SJCRH30 (cell line): ENCODE data around the gene MAPK14. TPM values are rescaled to one million over a fixed set of nuclear protein-coding genes. Genes with fewer than 3 reads are reported as not detected.
A peak's percentile ranks its signal among the peaks of the same experiment; 100 is the strongest.

ENCODE experiments used
- DNase-seq, 2 experiments: peaks; one replicate each; pipeline ENCODE4 v3.0.0-alpha.2; 2015 to 2020
- H3K27ac ChIP-seq: fragments of 250-450 bp; sonication (Bioruptor Pico); 2 replicates; pipeline ENCODE4 v1.5.1; 2020; ENCODE audit warnings: mild to moderate bottlenecking, moderate library complexity
- H3K27me3 ChIP-seq: fragments of 250-450 bp; sonication (Bioruptor Pico); 2 replicates; pipeline ENCODE4 v1.5.1; 2020; ENCODE audit warnings: mild to moderate bottlenecking, moderate library complexity
- H3K36me3 ChIP-seq: fragments of 250-450 bp; sonication (Bioruptor Pico); 2 replicates; pipeline ENCODE4 v1.5.1; 2020; ENCODE audit warnings: mild to moderate bottlenecking, moderate library complexity
- H3K4me1 ChIP-seq: fragments of 250-450 bp; sonication (Bioruptor Pico); 2 replicates; pipeline ENCODE4 v1.5.1; 2020; ENCODE audit warnings: mild to moderate bottlenecking, moderate library complexity
- H3K4me3 ChIP-seq: fragments of 250-450 bp; sonication (Bioruptor Pico); 2 replicates; pipeline ENCODE4 v1.5.1; 2020; ENCODE audit warnings: mild to moderate bottlenecking, moderate library complexity
- H3K9me3 ChIP-seq: fragments of 250-450 bp; sonication (Bioruptor Pico); replicated peaks from 2 replicates; pipeline ENCODE4 v1.5.1; 2020; ENCODE audit warnings: mild to moderate bottlenecking, moderate library complexity
- total RNA-seq: library from RNA; depleted of rRNA; stranded (reverse); fragments of >200 nt; shearing (Covaris generic); gene quantifications from 2 replicates; pipeline ENCODE4 v1.2.3, GENCODE V29; 2014

MAPK14 gene
- total RNA-seq, 1 experiment from 2014 or later = 43.8 TPM

DNA sequence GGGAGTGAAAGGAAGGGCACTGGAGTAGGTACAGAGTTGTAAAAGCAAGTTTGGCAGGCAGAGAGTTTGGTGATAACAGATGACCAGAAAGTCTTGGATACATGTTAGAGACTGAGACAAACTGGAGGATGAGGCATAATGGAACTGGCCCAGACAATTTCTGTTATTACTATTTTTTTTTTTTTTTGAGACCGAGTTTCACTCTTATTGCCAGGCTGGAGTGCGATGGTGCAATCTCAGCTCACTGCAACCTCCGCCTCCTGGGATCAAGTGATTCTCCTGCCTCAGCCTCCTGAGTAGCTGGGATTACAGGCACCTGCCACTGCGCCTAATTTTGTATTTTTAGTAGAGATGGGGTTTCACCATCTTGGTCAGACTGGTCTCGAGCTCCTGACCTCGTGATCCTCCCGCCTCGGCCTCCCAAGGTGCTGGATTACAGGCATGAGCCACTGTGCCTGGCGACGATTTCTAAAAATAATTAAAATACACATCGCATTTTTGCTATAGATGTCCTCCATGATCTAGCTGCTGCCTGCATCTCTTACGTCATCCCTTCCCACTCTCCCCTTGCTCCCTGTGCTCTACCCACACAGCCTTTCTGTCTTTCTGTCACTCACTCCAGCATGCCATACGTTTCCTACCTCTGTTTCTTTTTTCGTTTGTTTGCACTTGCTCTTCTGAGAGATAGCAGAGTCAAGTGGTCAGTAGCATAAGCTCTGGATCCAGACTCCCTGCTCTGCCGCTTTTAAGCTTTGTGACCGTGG is 23.5 kb downstream of the MAPK14 start:
- peaks cover 4% of the 10 kb centered on the region; the same call in 1 of the 2 replicates for H3K4me1 ChIP-seq
- DNase-seq = peak in 1 of 2 experiments; percentile 10
- no peak overlapping the region for H3K4me3 ChIP-seq
- H3K27ac ChIP-seq = no peak overlapping the region
- H3K9me3 ChIP-seq = no peaks in the 10 kb centered on the region
- H3K36me3 ChIP-seq = peaks cover 14% of the 10 kb centered on the region
- no peaks in the 10 kb centered on the region for H3K27me3 ChIP-seq

DNA sequence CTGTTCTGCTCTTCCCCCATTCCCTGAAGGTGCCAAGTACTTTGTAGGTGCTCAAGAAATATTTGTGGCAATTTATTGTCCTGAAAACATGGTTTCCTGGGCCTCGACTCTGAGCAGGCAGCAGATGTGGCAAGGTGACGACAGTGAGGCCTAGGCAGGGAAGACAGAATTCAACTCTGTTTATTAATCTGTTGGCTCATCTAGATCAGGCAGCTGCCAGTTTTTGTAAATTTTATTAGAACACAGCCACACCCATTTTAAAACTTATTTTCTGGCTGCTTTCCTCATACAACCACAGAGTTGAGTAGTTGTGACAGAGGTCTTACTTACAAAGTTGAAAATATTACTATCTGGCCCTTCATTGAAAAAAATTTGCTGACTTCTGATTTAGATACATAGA is 24.5 kb downstream of the MAPK14 start:
- H3K27ac ChIP-seq = no peak overlapping the region
- peaks cover 14% of the 10 kb centered on the region for H3K36me3 ChIP-seq
- no peaks in the 10 kb centered on the region for H3K9me3 ChIP-seq
- no peak overlapping the region for H3K4me3 ChIP-seq
- DNase-seq = no peak
- H3K27me3 ChIP-seq = no peaks in the 10 kb centered on the region
- peaks cover 4% of the 10 kb centered on the region; the same call in 1 of the 2 replicates for H3K4me1 ChIP-seq

DNA sequence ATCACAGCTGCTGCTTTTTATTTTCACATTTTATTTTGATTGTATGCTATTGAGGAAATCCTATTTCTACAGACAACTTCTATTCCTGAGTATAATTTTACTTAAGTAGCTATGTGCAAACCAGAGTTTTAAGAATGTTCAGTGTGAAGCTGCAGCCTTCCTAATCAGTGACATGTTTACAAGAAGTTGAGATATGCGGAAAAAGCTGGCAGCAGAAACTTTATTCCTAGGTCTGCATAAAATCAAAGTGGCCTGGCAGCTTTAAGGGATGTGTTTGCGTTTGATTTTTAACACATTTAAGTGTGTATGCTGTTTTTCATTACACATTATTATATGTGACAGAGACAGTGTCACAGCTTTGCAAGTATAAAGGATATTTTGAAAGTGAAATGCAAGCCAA is 26.3 kb downstream of the MAPK14 start:
- H3K9me3 ChIP-seq = no peaks in the 10 kb centered on the region
- no peak overlapping the region for H3K4me3 ChIP-seq
- H3K27ac ChIP-seq = no peak overlapping the region
- H3K27me3 ChIP-seq = no peaks in the 10 kb centered on the region
- no peak for DNase-seq
- H3K4me1 ChIP-seq = peaks cover 4% of the 10 kb centered on the region; the same call in 1 of the 2 replicates
- H3K36me3 ChIP-seq = peaks cover 16% of the 10 kb centered on the region

DNA sequence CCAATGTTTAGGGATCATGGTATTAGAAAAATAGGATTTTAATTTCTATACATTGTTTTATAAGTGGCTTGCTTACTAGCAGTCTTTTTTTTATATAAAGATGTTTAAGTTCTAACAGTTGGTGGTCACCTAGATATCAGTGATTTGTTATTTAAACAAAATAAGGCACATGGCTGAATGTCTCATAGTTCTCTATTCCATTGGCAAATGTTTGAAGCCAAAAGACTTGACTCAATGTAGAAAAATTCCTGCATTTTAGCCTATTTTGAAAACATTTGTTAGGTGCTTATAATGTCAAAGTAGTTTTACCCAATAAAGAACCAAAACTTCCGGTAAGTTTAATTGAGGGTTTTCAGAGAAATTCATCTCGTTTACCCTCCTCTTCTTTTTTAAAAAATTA is 26.8 kb downstream of the MAPK14 start:
- no peak overlapping the region for H3K27ac ChIP-seq
- H3K4me3 ChIP-seq = no peak overlapping the region
- peaks cover 16% of the 10 kb centered on the region for H3K36me3 ChIP-seq
- H3K4me1 ChIP-seq = peaks cover 4% of the 10 kb centered on the region; the same call in 1 of the 2 replicates
- H3K27me3 ChIP-seq = no peaks in the 10 kb centered on the region
- no peak for DNase-seq
- H3K9me3 ChIP-seq = no peaks in the 10 kb centered on the region

DNA sequence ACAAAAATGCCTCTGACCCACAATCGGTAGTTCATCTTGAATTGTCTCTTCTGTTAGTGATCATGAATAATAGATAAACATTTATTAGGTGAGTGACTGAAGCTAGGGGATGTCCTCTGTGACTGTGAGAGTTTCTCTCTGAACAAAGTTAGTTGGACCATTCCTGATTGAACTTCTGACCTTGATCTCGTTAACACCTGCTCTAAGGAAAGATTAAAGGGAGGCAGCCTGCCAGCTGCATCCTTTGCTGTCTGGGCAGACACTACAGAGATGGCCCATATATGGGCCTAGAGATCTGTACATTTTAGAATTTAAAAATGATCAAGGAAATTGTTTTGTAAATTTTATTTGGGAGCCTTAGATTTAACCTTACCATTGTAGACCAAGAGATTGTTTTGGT is 27.3 kb downstream of the MAPK14 start:
- DNase-seq = peak in 1 of 2 experiments; percentile 7
- Histone ChIP-seq H3K9me3 (no peaks in the 10 kb centered on the region), H3K4me1 (peaks cover 4% of the 10 kb centered on the region; the same call in 1 of the 2 replicates), H3K27ac (no peak overlapping the region), H3K4me3 (no peak overlapping the region), H3K36me3 (peaks cover 19% of the 10 kb centered on the region), H3K27me3 (no peaks in the 10 kb centered on the region)

DNA sequence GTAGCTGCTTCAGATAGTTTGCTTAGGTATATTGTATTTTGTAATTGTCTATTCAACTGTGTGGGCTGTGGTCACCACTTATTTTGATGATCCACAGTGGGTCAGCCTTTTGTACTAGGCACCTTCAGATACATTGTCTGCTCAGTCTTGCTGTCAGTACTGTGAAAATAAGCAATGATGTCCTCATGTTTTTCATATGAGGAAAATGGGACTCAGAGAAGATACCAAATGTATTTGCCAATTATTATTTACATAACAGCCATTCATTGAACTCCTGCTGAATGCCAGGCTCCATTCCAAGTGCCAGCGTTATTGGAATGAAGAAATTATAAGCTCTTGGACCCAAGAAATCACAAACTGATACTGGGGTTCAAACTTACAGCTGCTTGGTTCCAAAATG is 28.6 kb downstream of the MAPK14 start:
- no peak overlapping the region for H3K4me3 ChIP-seq
- H3K9me3 ChIP-seq = no peaks in the 10 kb centered on the region
- H3K27ac ChIP-seq = no peak overlapping the region
- DNase-seq = no peak
- H3K27me3 ChIP-seq = no peaks in the 10 kb centered on the region
- peaks cover 20% of the 10 kb centered on the region for H3K36me3 ChIP-seq
- peaks cover 4% of the 10 kb centered on the region; the same call in 1 of the 2 replicates for H3K4me1 ChIP-seq

DNA sequence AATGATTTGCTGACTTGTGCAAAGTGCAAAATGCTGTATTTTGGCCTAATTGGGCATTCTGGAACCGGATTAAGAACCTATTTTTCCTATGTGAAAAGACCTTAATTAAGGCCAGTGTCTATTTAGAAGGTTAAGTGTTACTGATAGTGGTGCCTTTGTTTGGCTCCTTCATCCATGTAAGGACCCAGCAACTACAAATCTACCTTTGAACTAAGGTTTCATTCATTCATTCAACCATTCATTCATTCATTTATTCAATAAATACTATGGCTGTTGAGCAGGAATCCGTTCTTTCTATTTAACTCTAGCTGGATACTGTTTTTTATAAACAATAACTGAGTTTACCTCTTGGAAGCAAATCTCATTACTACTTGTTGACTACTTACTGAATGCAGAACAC is 33.6 kb downstream of the MAPK14 start:
- H3K4me1 ChIP-seq = no peaks in the 10 kb centered on the region
- H3K4me3 ChIP-seq = no peak overlapping the region
- peaks cover 6% of the 10 kb centered on the region; the same call in 1 of the 2 replicates for H3K36me3 ChIP-seq
- no peaks in the 10 kb centered on the region for H3K27me3 ChIP-seq
- H3K27ac ChIP-seq = no peak overlapping the region
- H3K9me3 ChIP-seq = no peaks in the 10 kb centered on the region
- no peak for DNase-seq

DNA sequence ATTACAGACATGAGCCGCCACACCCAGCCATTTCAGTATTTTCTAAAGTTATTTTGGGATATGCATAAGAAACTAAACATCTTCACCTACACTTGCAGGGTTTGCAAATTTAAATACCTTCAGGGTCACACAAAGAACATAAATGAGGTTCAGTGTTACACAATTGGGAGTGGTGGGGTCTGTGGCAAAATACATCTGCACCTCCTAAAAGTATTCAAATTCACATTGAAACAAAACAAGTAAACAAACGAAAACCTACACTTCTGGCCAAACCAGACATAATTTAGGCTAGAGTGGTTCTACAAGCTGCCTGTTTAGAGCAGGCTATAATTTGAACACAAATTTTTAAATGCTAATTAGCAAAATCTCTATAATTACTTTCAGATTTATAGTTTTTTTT is 34.6 kb downstream of the MAPK14 start:
- Histone ChIP-seq H3K27ac (no peak overlapping the region), H3K9me3 (no peaks in the 10 kb centered on the region), H3K4me1 (no peaks in the 10 kb centered on the region), H3K36me3 (peaks cover 4% of the 10 kb centered on the region; the same call in 1 of the 2 replicates), H3K27me3 (no peaks in the 10 kb centered on the region), H3K4me3 (no peak overlapping the region)
- DNase-seq = no peak

DNA sequence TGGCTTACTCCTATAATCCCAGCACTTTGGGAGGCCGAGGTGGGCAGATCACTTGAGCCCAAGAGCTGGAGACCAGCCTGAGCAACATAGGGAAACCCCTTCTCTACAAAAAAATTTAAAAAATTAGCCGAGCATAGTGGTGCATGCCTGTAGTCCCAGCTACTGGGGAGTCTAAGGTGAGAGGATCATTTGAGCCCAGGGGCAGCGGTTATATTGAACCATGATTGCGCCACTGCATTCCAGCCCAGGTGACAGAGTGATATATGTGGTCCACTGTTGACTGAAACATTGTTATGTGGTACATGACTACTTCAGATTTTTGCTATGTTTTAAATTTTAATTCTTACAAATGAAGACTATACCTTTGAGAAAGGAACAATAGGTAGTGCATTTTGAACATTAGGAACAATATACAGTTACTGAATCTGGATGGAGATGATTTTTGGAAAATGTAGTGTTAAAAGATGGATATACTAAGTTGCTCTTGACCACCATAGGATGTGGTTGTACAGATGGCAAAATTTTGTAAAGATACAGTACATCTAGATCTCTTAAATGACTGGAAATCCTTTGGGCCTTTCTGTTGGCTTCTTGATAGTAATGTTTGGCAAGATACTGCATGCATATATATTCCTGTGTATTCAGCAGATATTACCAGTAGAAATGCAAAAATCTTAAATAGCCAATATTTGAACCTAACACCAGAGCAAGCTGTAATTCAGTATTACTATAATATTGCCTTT is 35.9 kb downstream of the MAPK14 start:
- H3K27me3 ChIP-seq = no peaks in the 10 kb centered on the region
- H3K9me3 ChIP-seq = no peaks in the 10 kb centered on the region
- no peaks in the 10 kb centered on the region for H3K4me1 ChIP-seq
- H3K27ac ChIP-seq = no peak overlapping the region
- H3K36me3 ChIP-seq = peaks cover 4% of the 10 kb centered on the region; the same call in 1 of the 2 replicates
- no peak overlapping the region for H3K4me3 ChIP-seq
- no peak for DNase-seq

DNA sequence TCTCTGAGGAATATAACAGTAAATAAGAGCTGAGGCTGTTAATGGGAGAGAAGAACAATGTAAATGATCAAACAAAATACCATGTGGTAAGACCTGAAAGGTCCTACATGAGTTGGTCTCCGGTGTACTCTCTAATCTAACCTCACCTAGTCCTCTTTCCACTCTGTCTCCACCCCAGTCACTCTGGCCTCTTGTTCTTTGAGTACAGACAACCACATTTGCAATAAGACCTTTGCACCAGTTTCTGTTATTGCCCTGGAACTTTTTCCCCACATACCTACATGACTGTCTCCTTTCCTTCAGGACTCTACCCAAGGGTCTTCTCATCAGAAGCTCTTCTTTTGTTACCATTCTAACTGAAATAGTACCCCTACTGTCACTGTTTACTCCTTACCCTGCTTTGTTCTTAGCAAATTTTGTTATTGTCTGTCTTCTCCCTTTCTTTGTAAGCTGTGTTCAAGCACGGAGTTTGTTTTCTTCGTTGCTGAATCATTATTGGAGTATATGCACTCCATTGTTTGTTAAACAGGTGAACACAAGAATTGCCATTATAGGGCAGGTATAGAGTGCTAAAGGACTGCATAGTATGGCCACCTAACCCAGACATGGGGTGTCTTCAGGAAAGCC is 37.3 kb downstream of the MAPK14 start:
- DNase-seq = no peak
- H3K36me3 ChIP-seq = peaks cover 2% of the 10 kb centered on the region; the same call in 1 of the 2 replicates
- H3K27ac ChIP-seq = no peak overlapping the region
- no peaks in the 10 kb centered on the region for H3K9me3 ChIP-seq
- H3K4me1 ChIP-seq = no peaks in the 10 kb centered on the region
- no peaks in the 10 kb centered on the region for H3K27me3 ChIP-seq
- H3K4me3 ChIP-seq = no peak overlapping the region

DNA sequence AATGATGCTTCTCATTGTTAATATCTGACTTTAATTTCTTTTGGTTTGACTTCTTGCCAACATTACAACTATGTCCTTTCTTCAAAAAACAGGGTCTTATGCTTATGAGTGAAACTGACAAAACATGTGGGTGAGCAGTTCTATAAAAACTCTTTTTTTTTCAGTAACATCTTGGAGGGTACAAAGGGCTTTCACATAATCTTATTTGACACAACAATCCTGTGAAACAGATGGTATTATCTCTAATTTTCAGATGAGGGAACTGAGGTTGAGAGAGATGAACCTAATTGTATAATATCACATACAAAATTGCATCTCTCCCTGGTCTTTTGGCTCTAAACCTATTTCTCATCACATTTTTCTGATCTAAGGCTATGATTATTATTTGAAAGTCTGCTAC is 38.3 kb downstream of the MAPK14 start:
- Histone ChIP-seq H3K4me1 (no peaks in the 10 kb centered on the region), H3K27me3 (no peaks in the 10 kb centered on the region), H3K9me3 (no peaks in the 10 kb centered on the region), H3K27ac (no peak overlapping the region), H3K36me3 (no peaks in the 10 kb centered on the region; the same call in 1 of the 2 replicates), H3K4me3 (no peak overlapping the region)
- no peak for DNase-seq

DNA sequence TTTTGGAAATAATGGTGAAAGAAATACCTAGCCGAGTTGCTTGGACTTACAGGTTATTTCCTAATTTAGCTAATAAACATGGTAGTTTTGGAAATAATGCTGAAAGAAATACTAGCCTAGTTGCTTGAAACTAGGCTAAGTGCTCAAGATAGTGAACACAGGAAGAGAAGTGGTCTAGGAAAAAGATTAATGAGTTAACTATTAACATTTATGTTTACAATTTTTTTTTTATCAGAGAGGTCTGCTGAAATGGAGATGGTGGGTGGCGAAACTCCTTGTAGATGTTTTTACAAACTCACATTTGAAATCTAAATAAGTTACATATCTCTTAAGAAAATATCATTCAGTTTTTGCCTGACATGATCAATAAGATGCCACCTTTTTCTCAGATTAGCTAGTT is 39.2 kb downstream of the MAPK14 start:
- no peak overlapping the region for H3K27ac ChIP-seq
- no peak for DNase-seq
- H3K36me3 ChIP-seq = no peaks in the 10 kb centered on the region; the same call in 1 of the 2 replicates
- no peak overlapping the region for H3K4me3 ChIP-seq
- no peaks in the 10 kb centered on the region for H3K27me3 ChIP-seq
- H3K9me3 ChIP-seq = no peaks in the 10 kb centered on the region
- H3K4me1 ChIP-seq = no peaks in the 10 kb centered on the region

DNA sequence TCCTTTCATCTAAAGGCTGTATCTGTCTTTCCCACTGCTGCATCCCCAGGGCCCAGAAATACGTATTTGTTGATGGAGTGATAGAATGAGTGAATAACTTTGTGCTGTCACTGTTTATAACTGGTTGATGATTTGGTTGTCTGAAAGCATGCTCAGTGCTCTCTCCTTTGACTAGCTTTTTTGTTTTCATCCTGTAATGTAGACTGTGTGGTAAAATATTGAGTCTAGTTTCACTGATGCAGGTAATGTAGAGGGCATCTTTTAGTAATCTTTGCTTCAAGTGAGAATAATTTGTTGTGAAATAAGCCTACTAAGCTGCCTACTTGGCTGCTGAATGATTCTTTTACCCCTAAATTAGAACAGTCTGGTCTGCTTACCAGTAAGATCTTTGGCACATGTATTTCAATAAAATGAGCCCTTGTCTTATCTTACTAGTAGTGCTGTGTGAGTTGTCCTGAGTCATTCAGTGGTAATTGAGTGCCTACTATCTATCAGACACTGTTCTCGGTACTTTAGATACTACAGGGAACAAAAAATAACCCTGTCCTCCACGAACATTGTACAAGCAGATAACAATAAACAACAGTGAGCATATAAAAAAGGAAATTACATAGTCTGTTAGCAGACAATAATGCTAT is 39.9 kb downstream of the MAPK14 start:
- DNase-seq = no peak
- no peaks in the 10 kb centered on the region for H3K4me1 ChIP-seq
- H3K27ac ChIP-seq = no peak overlapping the region

DNA sequence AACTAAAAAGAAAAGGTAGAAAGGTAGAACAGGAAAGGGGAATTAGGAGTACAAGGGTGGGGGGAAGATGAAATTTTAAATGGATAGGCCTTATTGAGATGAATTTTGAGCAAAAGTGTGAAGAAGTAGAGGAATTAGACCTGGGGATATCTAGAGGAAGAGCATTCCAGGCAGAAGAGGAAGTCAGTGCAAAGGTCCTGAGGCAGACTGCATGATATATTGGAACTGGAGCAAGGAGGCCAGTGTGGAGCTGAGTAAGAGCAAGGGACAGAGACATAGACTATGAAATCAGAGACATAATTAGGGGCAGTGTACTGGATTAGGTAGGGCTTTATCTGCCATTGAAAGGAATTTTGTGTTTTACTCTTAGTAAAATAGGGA is 40.4 kb downstream of the MAPK14 start:
- H3K4me1 ChIP-seq = no peaks in the 10 kb centered on the region
- no peak overlapping the region for H3K4me3 ChIP-seq
- H3K27me3 ChIP-seq = no peaks in the 10 kb centered on the region
- H3K36me3 ChIP-seq = no peaks in the 10 kb centered on the region; the same call in none of the 2 replicates
- no peak for DNase-seq
- no peaks in the 10 kb centered on the region for H3K9me3 ChIP-seq
- H3K27ac ChIP-seq = no peak overlapping the region

More for the DNA sequence above, 39.9 kb downstream of the MAPK14 start:
- Histone ChIP-seq H3K4me3 (no peak overlapping the region), H3K27me3 (no peaks in the 10 kb centered on the region), H3K36me3 (no peaks in the 10 kb centered on the region; the same call in 1 of the 2 replicates), H3K9me3 (no peaks in the 10 kb centered on the region)
